A673 (cell line): Measurements from ENCODE around the gene TMEM171.

Experiments used
- EZH2 ChIP-seq: fragments of 200-600 bp; sonication (generic); IDR thresholded peaks from 2 replicates; pipeline ENCODE4 v1.6.1; 2017; ENCODE audit warnings: borderline replicate concordance, low read depth, mild to moderate bottlenecking, mixed read lengths, antibody characterized with exemption, low read length; ENCODE audit not compliant: poor library complexity, severe bottlenecking
- TF ChIP-seq, protein P1 (sequence below): fragments of 300-800, 200-600 bp; sonication (generic); conservative IDR thresholded peaks from 2 replicates; pipeline ENCODE4 v1.5.1; 2017; ENCODE audit warnings: low read depth, mild to moderate bottlenecking, antibody characterized with exemption, low read length, moderate library complexity, mixed read lengths

DNA sequence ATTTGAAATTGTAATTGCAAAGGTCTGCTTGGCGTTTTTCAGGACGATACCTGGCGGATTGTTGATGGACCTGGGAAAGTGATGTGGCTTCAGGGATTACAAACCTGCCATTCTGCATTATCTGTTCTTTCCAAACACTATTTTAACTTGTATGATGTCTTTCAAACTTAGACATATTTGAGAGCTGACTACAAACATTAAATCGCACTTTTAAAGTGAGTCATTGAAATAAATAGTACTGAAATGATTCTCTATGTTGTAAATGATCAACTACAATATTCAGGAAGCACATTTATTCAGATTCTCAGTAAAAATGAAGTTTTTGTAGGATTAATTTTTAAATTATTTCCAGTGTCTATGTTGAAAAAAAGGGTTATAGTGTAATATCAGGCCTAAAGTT is 32.3 kb upstream of the TMEM171 start:
- TF ChIP-seq, protein P1, sequence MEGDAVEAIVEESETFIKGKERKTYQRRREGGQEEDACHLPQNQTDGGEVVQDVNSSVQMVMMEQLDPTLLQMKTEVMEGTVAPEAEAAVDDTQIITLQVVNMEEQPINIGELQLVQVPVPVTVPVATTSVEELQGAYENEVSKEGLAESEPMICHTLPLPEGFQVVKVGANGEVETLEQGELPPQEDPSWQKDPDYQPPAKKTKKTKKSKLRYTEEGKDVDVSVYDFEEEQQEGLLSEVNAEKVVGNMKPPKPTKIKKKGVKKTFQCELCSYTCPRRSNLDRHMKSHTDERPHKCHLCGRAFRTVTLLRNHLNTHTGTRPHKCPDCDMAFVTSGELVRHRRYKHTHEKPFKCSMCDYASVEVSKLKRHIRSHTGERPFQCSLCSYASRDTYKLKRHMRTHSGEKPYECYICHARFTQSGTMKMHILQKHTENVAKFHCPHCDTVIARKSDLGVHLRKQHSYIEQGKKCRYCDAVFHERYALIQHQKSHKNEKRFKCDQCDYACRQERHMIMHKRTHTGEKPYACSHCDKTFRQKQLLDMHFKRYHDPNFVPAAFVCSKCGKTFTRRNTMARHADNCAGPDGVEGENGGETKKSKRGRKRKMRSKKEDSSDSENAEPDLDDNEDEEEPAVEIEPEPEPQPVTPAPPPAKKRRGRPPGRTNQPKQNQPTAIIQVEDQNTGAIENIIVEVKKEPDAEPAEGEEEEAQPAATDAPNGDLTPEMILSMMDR = no peak
- no peak for TF ChIP-seq EZH2
